WTC11 (cell line): ENCODE results near the gene AGAP1.

Source experiments
- ATF1 ChIP-seq: sonication (generic); formaldehyde crosslinking; IDR thresholded peaks from 2 replicates; pipeline ENCODE4 v1.8.1; 2023; ENCODE audit warnings: mild to moderate bottlenecking, moderate library complexity, missing genetic modification reagents
- CREM ChIP-seq: sonication (generic); formaldehyde crosslinking; IDR thresholded peaks from 2 replicates; pipeline ENCODE4 v1.8.1; 2022; ENCODE audit warnings: mild to moderate bottlenecking, missing genetic modification reagents, moderate library complexity
- ESRRA ChIP-seq: sonication (generic); formaldehyde crosslinking; IDR thresholded peaks from 2 replicates; pipeline ENCODE4 v1.8.1; 2022; ENCODE audit warnings: mild to moderate bottlenecking, missing genetic modification reagents, borderline replicate concordance
- ETV6 ChIP-seq: sonication (generic); formaldehyde crosslinking; IDR thresholded peaks from 2 replicates; pipeline ENCODE4 v1.8.1; 2022; ENCODE audit warnings: mild to moderate bottlenecking, missing genetic modification reagents
- GRHL2 ChIP-seq: fragments of 250-450 bp; sonication (Bioruptor Pico); IDR thresholded peaks from 2 replicates; pipeline ENCODE4 v1.8.0; 2022; ENCODE audit warnings: mild to moderate bottlenecking, moderate library complexity; ENCODE audit not compliant: insufficient replicate concordance, severe bottlenecking
- NFYB ChIP-seq: sonication (generic); formaldehyde crosslinking; conservative IDR thresholded peaks from 2 replicates; pipeline ENCODE4 v1.8.0; 2022; ENCODE audit warnings: low read depth, missing genetic modification reagents
- SP1 ChIP-seq: sonication (generic); formaldehyde crosslinking; conservative IDR thresholded peaks from 2 replicates; pipeline ENCODE4 v1.8.1; 2022; ENCODE audit warnings: missing genetic modification reagents
- ZNF263 ChIP-seq: sonication (generic); formaldehyde crosslinking; IDR thresholded peaks from 2 replicates; pipeline ENCODE4 v1.8.1; 2022; ENCODE audit warnings: low read depth, mild to moderate bottlenecking, moderate library complexity, missing genetic modification reagents
- ZNF317 ChIP-seq: sonication (generic); formaldehyde crosslinking; IDR thresholded peaks from 2 replicates; pipeline ENCODE4 v1.8.1; 2023; ENCODE audit warnings: low read depth, mild to moderate bottlenecking, moderate library complexity, missing genetic modification reagents, borderline replicate concordance
- TF ChIP-seq, protein P1 (sequence below): fragments of 200-600 bp; IDR thresholded peaks from 2 replicates; pipeline ENCODE4 v1.8.0; 2022; ENCODE audit warnings: antibody characterized with exemption
- TF ChIP-seq, protein P2 (sequence below): sonication (generic); formaldehyde crosslinking; conservative IDR thresholded peaks from 2 replicates; pipeline ENCODE4 v1.8.1; 2023; ENCODE audit warnings: mild to moderate bottlenecking, low read depth, missing genetic modification reagents, moderate library complexity

DNA sequence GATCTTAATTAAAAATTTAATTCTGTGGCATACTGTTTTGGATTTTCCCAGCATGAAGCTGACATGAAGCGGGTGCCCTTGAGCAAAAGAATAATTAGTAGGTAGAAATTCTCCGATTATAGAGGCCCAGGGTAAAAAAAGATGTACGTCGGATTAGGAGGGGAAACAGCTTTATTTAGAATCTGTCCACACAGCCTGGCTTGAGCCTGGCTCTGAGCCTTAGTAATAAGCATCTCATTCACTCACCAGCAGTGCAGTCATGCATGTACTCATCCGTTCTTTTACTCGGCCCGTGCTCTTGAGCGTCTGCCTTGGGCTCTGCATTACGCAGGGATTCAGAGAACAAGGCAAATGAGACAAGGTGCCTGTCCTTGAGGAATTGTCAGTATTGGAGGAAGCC, 219.3 kb downstream of the AGAP1 start:
- no peak for TF ChIP-seq SP1 (CRISPR knock-in tag)
- TF ChIP-seq, protein P1, sequence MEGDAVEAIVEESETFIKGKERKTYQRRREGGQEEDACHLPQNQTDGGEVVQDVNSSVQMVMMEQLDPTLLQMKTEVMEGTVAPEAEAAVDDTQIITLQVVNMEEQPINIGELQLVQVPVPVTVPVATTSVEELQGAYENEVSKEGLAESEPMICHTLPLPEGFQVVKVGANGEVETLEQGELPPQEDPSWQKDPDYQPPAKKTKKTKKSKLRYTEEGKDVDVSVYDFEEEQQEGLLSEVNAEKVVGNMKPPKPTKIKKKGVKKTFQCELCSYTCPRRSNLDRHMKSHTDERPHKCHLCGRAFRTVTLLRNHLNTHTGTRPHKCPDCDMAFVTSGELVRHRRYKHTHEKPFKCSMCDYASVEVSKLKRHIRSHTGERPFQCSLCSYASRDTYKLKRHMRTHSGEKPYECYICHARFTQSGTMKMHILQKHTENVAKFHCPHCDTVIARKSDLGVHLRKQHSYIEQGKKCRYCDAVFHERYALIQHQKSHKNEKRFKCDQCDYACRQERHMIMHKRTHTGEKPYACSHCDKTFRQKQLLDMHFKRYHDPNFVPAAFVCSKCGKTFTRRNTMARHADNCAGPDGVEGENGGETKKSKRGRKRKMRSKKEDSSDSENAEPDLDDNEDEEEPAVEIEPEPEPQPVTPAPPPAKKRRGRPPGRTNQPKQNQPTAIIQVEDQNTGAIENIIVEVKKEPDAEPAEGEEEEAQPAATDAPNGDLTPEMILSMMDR = no peak
- TF ChIP-seq ATF1 = no peak
- TF ChIP-seq ZNF263 (CRISPR knock-in tag) = no peak
- no peak for TF ChIP-seq CREM (CRISPR knock-in tag)
- TF ChIP-seq, protein P2, sequence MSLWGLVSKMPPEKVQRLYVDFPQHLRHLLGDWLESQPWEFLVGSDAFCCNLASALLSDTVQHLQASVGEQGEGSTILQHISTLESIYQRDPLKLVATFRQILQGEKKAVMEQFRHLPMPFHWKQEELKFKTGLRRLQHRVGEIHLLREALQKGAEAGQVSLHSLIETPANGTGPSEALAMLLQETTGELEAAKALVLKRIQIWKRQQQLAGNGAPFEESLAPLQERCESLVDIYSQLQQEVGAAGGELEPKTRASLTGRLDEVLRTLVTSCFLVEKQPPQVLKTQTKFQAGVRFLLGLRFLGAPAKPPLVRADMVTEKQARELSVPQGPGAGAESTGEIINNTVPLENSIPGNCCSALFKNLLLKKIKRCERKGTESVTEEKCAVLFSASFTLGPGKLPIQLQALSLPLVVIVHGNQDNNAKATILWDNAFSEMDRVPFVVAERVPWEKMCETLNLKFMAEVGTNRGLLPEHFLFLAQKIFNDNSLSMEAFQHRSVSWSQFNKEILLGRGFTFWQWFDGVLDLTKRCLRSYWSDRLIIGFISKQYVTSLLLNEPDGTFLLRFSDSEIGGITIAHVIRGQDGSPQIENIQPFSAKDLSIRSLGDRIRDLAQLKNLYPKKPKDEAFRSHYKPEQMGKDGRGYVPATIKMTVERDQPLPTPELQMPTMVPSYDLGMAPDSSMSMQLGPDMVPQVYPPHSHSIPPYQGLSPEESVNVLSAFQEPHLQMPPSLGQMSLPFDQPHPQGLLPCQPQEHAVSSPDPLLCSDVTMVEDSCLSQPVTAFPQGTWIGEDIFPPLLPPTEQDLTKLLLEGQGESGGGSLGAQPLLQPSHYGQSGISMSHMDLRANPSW (CRISPR knock-in tag) = no peak
- TF ChIP-seq NFYB = no peak
- TF ChIP-seq ESRRA (CRISPR knock-in tag) = no peak
- TF ChIP-seq ETV6 = no peak
- TF ChIP-seq ZNF317 (CRISPR knock-in tag) = no peak
- TF ChIP-seq GRHL2 (CRISPR knock-in tag) = no peak
